Measurements from ENCODE around the gene CHMP5.
A peak's percentile ranks its signal among the peaks of the same experiment; 100 is the strongest.

CHMP5 gene

GRCh38 chr9:33249983-33250382, 14.9 kb upstream of the CHMP5 start:
- H3K4me3 Mint-ChIP-seq, result no peak overlapping the region
- no peaks in the 10 kb centered on the region for H3K4me1 Mint-ChIP-seq (ENCODE audit: low read depth in 2 of 2)
- peaks cover 26% of the 10 kb centered on the region for H3K36me3 Mint-ChIP-seq (ENCODE audit: insufficient read depth)
- H3K27me3 Mint-ChIP-seq, result no peaks in the 10 kb centered on the region
- H3K9me3 Mint-ChIP-seq, result no peaks in the 10 kb centered on the region
- peak overlapping the region; percentile 7 to 76 for H3K27ac Mint-ChIP-seq
- ATAC-seq (replicated peaks), result no peak
- DNase-seq, result no peak

- Mint-ChIP-seq H3K27me3 (no peaks in the 10 kb centered on the region), H3K9me3 (no peaks in the 10 kb centered on the region), H3K4me1 (ENCODE audit: low read depth in 2 of 2) (no peaks in the 10 kb centered on the region), H3K36me3 (ENCODE audit: insufficient read depth) (peaks cover 30% of the 10 kb centered on the region), H3K4me3 (no peak overlapping the region), H3K27ac (peak overlapping the region in 1 of 2 donors; percentile 76)
- DNase-seq (no peak), ATAC-seq (replicated peaks) (no peak)
Measured at GRCh38 chr9:33250458-33250995, 14.3 kb upstream of the CHMP5 start.

DNA sequence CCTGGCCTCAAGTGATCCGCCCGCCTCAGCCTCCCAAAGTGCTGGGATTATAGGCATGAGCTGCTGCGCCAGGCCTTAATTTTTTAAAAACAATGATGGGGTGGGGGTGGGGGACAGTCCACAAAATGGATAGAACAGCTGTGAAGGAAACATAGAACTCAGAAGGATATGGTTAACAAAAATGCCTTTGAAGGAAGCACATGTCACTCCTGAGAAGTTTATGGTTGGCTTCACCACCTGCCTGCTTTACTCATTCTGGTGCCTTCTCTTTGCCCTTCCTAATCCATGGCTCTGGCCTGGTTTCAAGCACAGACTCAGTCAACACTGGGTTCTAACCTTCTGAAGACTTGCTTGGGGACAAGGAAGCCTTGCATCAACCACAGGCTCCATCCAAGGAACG, 10.6 kb upstream of the CHMP5 start:
- no peak for DNase-seq
- Mint-ChIP-seq H3K27ac (peak overlapping the region in 1 of 2 donors; percentile 69), H3K36me3 (ENCODE audit: insufficient read depth) (peaks cover 56% of the 10 kb centered on the region)

GRCh38 chr9:33255014-33255413, 9.8 kb upstream of the CHMP5 start:
- DNase-seq (no peak), ATAC-seq (replicated peaks) (no peak)
- H3K9me3 Mint-ChIP-seq, result no peaks in the 10 kb centered on the region
- no peaks in the 10 kb centered on the region for H3K27me3 Mint-ChIP-seq
- peaks cover 58% of the 10 kb centered on the region for H3K36me3 Mint-ChIP-seq (ENCODE audit: insufficient read depth)
- peak overlapping the region in 1 of 2 donors; percentile 52 for H3K27ac Mint-ChIP-seq
- peaks cover 0 to 2% of the 10 kb centered on the region in 2 donors for H3K4me1 Mint-ChIP-seq (ENCODE audit: low read depth in 2 of 2)
- H3K4me3 Mint-ChIP-seq, result no peak overlapping the region

More for the DNA sequence above, 10.6 kb upstream of the CHMP5 start:
- H3K4me3 Mint-ChIP-seq, result no peak overlapping the region
- no peak for ATAC-seq (replicated peaks)
- peaks cover 0 to 2% of the 10 kb centered on the region in 2 donors for H3K4me1 Mint-ChIP-seq (ENCODE audit: low read depth in 2 of 2)
- H3K27me3 Mint-ChIP-seq, result no peaks in the 10 kb centered on the region
- no peaks in the 10 kb centered on the region for H3K9me3 Mint-ChIP-seq

GRCh38 chr9:33255471-33255870, 9.4 kb upstream of the CHMP5 start:
- H3K27ac Mint-ChIP-seq, result no peak overlapping the region
- peaks cover 62% of the 10 kb centered on the region for H3K36me3 Mint-ChIP-seq (ENCODE audit: insufficient read depth)
- H3K9me3 Mint-ChIP-seq, result no peaks in the 10 kb centered on the region
- H3K27me3 Mint-ChIP-seq, result no peaks in the 10 kb centered on the region
- no peak overlapping the region for H3K4me3 Mint-ChIP-seq
- H3K4me1 Mint-ChIP-seq (ENCODE audit: low read depth in 2 of 2), result peaks cover 2% of the 10 kb centered on the region in 2 donors
- DNase-seq (no peak), ATAC-seq (replicated peaks) (no peak)

GRCh38 chr9:33256236-33256635, 8.6 kb upstream of the CHMP5 start:
- DNase-seq, result no peak

DNA sequence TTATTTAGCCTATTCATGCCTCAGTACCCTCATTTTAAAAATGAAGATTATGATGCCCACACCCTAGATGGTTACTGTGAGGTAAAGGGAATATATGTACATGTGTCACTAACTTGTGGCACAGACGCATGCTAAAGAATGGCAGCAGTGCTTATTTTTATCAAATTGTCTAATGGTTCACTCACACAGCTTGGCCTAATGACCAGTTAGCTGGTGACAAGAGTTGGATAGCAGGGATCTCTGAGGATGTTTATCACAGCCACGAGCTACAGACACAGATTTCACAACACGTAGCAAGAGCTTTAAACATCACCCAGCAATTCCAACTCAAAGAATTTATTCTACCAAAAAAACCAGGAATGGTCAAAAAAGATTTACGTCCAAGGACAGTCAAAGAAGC, 7.6 kb upstream of the CHMP5 start:
- Mint-ChIP-seq H3K36me3 (ENCODE audit: insufficient read depth) (peaks cover 73% of the 10 kb centered on the region), H3K4me1 (ENCODE audit: low read depth in 2 of 2) (peaks cover 2 to 3% of the 10 kb centered on the region in 2 donors), H3K27ac (no peak overlapping the region), H3K27me3 (no peaks in the 10 kb centered on the region), H3K9me3 (no peaks in the 10 kb centered on the region), H3K4me3 (no peak overlapping the region)
- no peak for ATAC-seq (replicated peaks)
- no peak for DNase-seq

More at GRCh38 chr9:33256236-33256635, 8.6 kb upstream of the CHMP5 start:
- H3K9me3 Mint-ChIP-seq, result no peaks in the 10 kb centered on the region
- H3K36me3 Mint-ChIP-seq (ENCODE audit: insufficient read depth), result peaks cover 65% of the 10 kb centered on the region
- no peaks in the 10 kb centered on the region for H3K27me3 Mint-ChIP-seq
- no peak overlapping the region for H3K4me3 Mint-ChIP-seq
- no peak for ATAC-seq (replicated peaks)
- peaks cover 2 to 3% of the 10 kb centered on the region in 2 donors for H3K4me1 Mint-ChIP-seq (ENCODE audit: low read depth in 2 of 2)
- H3K27ac Mint-ChIP-seq, result no peak overlapping the region

GRCh38 chr9:33260372-33260771, 4.5 kb upstream of the CHMP5 start:
- peaks cover 65% of the 10 kb centered on the region for H3K36me3 Mint-ChIP-seq (ENCODE audit: insufficient read depth)

GRCh38 chr9:33263131-33264002, 1.5 kb upstream of the CHMP5 start:
- Mint-ChIP-seq H3K36me3 (ENCODE audit: insufficient read depth) (peaks cover 54% of the 10 kb centered on the region), H3K27me3 (no peaks in the 10 kb centered on the region), H3K4me3 (peak overlapping the region; percentile 88 to 96), H3K9me3 (no peaks in the 10 kb centered on the region), H3K27ac (peak overlapping the region; percentile 91 to 97), H3K4me1 (ENCODE audit: low read depth in 2 of 2) (peaks cover 35 to 44% of the 10 kb centered on the region in 2 donors)
- ATAC-seq (replicated peaks) (no peak), DNase-seq (peak in 1 of 3 experiments; percentile 10)

More at GRCh38 chr9:33260372-33260771, 4.5 kb upstream of the CHMP5 start:
- Mint-ChIP-seq H3K9me3 (no peaks in the 10 kb centered on the region), H3K4me1 (ENCODE audit: low read depth in 2 of 2) (peaks cover 19 to 25% of the 10 kb centered on the region in 2 donors), H3K4me3 (no peak overlapping the region), H3K27me3 (no peaks in the 10 kb centered on the region), H3K27ac (no peak overlapping the region)
- DNase-seq, result no peak
- no peak for ATAC-seq (replicated peaks)

GRCh38 chr9:33264003-33264472, 811 bp upstream of the CHMP5 start:
- peak; percentile 2 for ATAC-seq (replicated peaks)

DNA sequence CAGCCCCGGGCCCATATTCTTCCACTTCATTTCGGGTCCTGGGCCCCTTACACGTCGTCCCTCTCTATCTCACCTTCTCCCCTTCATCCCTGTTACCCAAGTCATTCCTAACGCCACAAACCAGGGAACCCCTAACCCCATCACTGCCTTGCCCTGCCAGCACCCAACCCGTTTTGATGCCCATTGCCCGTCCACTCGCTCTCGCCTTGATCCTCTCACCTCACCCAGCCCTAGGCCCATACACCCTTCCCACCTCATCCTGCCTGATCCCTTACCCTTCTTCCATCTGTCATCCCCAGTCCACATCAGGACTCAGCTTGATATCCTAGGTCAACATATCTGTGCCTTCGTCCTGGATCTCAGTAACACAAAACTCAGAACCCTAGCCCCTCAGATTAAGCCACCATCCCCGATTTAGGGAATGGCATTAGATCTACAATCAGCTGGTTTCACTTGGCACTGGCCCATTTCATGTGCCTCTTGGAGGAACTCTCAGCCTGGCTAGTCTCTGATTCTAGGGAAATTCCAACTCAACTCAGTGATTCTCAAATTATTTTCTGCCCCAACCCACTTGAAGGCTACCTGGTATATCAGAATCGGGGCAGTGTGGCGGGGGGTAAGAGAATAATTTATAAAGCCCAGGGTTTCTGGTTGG, 489 bp downstream of the CHMP5 start:
- Mint-ChIP-seq H3K9me3 (no peaks in the 10 kb centered on the region), H3K27me3 (no peaks in the 10 kb centered on the region), H3K36me3 (ENCODE audit: insufficient read depth) (peaks cover 52% of the 10 kb centered on the region), H3K4me1 (ENCODE audit: low read depth in 2 of 2) (peaks cover 32 to 44% of the 10 kb centered on the region in 2 donors), H3K27ac (peak overlapping the region; percentile 91 to 97), H3K4me3 (peak overlapping the region; percentile 88 to 96)
- no peak for ATAC-seq (replicated peaks)
- DNase-seq, result peak in 1 of 3 experiments; percentile 16

More at GRCh38 chr9:33264003-33264472, 811 bp upstream of the CHMP5 start:
- H3K4me3 Mint-ChIP-seq, result peak overlapping the region; percentile 88 to 96
- peaks cover 48% of the 10 kb centered on the region for H3K36me3 Mint-ChIP-seq (ENCODE audit: insufficient read depth)
- DNase-seq, result no peak
- no peaks in the 10 kb centered on the region for H3K27me3 Mint-ChIP-seq
- no peaks in the 10 kb centered on the region for H3K9me3 Mint-ChIP-seq
- H3K27ac Mint-ChIP-seq, result peak overlapping the region; percentile 91 to 97
- H3K4me1 Mint-ChIP-seq (ENCODE audit: low read depth in 2 of 2), result peaks cover 32 to 44% of the 10 kb centered on the region in 2 donors

DNA sequence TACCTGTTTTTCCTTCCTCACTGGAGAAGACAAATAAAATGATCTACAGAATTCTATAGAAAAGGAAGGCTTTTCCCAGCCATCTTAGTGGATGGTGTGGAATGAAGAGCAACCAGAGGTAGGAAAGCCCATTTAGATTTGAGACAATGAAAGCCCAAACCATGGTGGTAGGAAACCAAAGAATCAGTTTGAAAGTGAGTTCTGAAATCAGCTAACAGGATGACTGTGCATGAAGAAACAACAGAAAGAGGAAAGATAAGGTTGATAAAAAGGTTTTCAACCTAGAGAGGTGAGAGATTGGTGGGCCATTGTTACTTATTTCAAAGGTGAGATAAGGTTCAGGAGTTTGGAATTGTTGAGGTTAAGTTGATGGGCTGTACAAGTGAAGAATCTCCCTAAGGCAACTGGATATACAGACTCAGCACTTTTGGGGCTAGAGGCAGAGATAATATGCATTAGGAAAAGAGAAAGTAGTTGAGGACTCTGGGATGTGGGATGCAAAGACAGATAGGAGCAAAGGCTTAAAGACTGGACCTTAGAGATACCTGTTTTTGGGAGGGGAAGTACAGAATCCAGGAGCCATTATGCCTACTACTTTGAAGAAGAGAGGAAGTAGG, 2.4 kb downstream of the CHMP5 start:
- no peak for DNase-seq
- H3K4me1 Mint-ChIP-seq (ENCODE audit: low read depth in 2 of 2), result peaks cover 32 to 44% of the 10 kb centered on the region in 2 donors
- peaks cover 58% of the 10 kb centered on the region for H3K36me3 Mint-ChIP-seq (ENCODE audit: insufficient read depth)
- ATAC-seq (replicated peaks), result no peak
- no peak overlapping the region for H3K27ac Mint-ChIP-seq
- no peaks in the 10 kb centered on the region for H3K9me3 Mint-ChIP-seq
- H3K27me3 Mint-ChIP-seq, result no peaks in the 10 kb centered on the region
- H3K4me3 Mint-ChIP-seq, result no peak overlapping the region

DNA sequence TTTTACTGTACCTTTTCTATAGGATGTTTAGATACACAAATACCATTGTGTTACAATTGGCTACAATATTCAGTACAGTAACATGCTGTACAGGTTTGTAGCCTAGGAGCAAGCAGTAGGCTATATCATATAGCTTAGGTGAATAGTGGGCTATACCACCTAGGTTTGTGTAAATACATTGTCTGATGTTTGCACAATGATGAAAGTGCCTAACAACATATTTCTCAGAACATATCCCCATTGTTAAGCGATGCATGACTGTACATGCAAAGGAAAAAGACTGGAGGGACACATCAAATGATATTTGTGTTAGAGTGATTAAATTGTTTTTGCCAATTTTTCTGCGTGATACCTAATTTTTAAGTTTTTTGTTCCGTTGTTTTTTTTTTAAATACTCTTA, 5.3 kb downstream of the CHMP5 start:
- Mint-ChIP-seq H3K4me3 (no peak overlapping the region), H3K4me1 (ENCODE audit: low read depth in 2 of 2) (peaks cover 20 to 29% of the 10 kb centered on the region in 2 donors), H3K9me3 (no peaks in the 10 kb centered on the region), H3K27me3 (no peaks in the 10 kb centered on the region), H3K36me3 (ENCODE audit: insufficient read depth) (peaks cover 61% of the 10 kb centered on the region), H3K27ac (no peak overlapping the region)
- ATAC-seq (replicated peaks) (no peak), DNase-seq (no peak)
